OCI-LY1 (cell line): ENCODE measurements around the gene CLN6.
"Not testable (repeated sequence)": the region's sequence is repeated elsewhere in the genome, so short reads cannot be mapped to it uniquely, and the experiment has no call there.

Experiments
- H2AFZ ChIP-seq: fragments of 200-600 bp; sonication (generic), shearing (Covaris generic); 2 replicates; pipeline ENCODE4 v1.6.0; 2014; ENCODE audit warnings: antibody characterized with exemption, mild to moderate bottlenecking, low read length
- H3F3A ChIP-seq: fragments of 200-600 bp; sonication (generic), shearing (Covaris generic); 2 replicates; pipeline ENCODE4 v1.6.0; 2014; ENCODE audit warnings: mild to moderate bottlenecking, antibody characterized with exemption, low read length, moderate library complexity; ENCODE audit not compliant: insufficient read depth
- H3K27ac ChIP-seq: fragments of 200-600 bp; sonication (generic); 2 replicates; pipeline ENCODE4 v1.5.1; 2014; ENCODE audit warnings: low read length, mixed run types, mild to moderate bottlenecking, low read depth; ENCODE audit not compliant: poor library complexity, severe bottlenecking
- H3K27me3 ChIP-seq: fragments of 200-600 bp; sonication (generic); 2 replicates; pipeline ENCODE4 v1.6.0; 2014; ENCODE audit warnings: antibody characterized with exemption, mild to moderate bottlenecking, low read length, moderate library complexity; ENCODE audit not compliant: insufficient read depth
- H3K36me3 ChIP-seq: fragments of 200-600 bp; sonication (generic); 2 replicates; pipeline ENCODE4 v1.6.1; 2014; ENCODE audit warnings: mild to moderate bottlenecking, antibody characterized with exemption, low read length, moderate library complexity, mixed read lengths; ENCODE audit not compliant: insufficient read depth
- H3K4me1 ChIP-seq: fragments of 200-600 bp; sonication (generic); 2 replicates; pipeline ENCODE4 v1.5.1; 2014; ENCODE audit warnings: mild to moderate bottlenecking, low read length, moderate library complexity; ENCODE audit not compliant: insufficient read depth, severe bottlenecking
- H3K4me2 ChIP-seq: fragments of 200-600 bp; sonication (generic), shearing (Covaris generic); 2 replicates; pipeline ENCODE4 v1.6.1; 2014; ENCODE audit warnings: low read length
- H3K4me3 ChIP-seq: fragments of 200-600 bp; sonication (generic); 2 replicates; pipeline ENCODE4 v1.5.1; 2014; ENCODE audit warnings: low read length, low read depth, mild to moderate bottlenecking, mixed read lengths; ENCODE audit not compliant: poor library complexity, severe bottlenecking
- H3K79me2 ChIP-seq: fragments of 200-600 bp; shearing (Covaris generic); 2 replicates; pipeline ENCODE4 v1.6.1; 2016; ENCODE audit warnings: mixed run types, low read length, mixed read lengths; ENCODE audit not compliant: insufficient read depth
- H3K9ac ChIP-seq: fragments of 200-600 bp; sonication (generic), shearing (Covaris generic); 2 replicates; pipeline ENCODE4 v1.6.1; 2014; ENCODE audit warnings: mild to moderate bottlenecking, low read length, mixed read lengths
- H3K9me2 ChIP-seq: fragments of 200-600 bp; sonication (generic), shearing (Covaris generic); 2 replicates; pipeline ENCODE4 v1.6.1; 2014; ENCODE audit warnings: low read depth, mild to moderate bottlenecking, low read length, mixed read lengths
- H3K9me3 ChIP-seq: fragments of 200-600 bp; shearing (Covaris generic); 2 replicates; pipeline ENCODE4 v1.6.1; 2014; ENCODE audit warnings: low read length, mixed read lengths
- H4K20me1 ChIP-seq: fragments of 200-600 bp; sonication (generic), shearing (Covaris generic); 2 replicates; pipeline ENCODE4 v1.6.0; 2016; ENCODE audit warnings: mild to moderate bottlenecking, low read length; ENCODE audit not compliant: insufficient read depth
- EZH2 ChIP-seq: fragments of 200-600 bp; sonication (generic), shearing (Covaris generic); IDR thresholded peaks from 2 replicates; pipeline ENCODE4 v1.8.0; 2017; ENCODE audit warnings: borderline replicate concordance, mixed run types, mild to moderate bottlenecking, antibody characterized with exemption, low read length, moderate library complexity, mixed read lengths
- TF ChIP-seq, protein P1 (sequence below): fragments of 200-600 bp; sonication (generic), shearing (Covaris generic); IDR thresholded peaks from 2 replicates; pipeline ENCODE4 v1.5.1; 2017; ENCODE audit warnings: mild to moderate bottlenecking, antibody characterized with exemption, low read length, moderate library complexity, mixed read lengths

CLN6 gene

DNA sequence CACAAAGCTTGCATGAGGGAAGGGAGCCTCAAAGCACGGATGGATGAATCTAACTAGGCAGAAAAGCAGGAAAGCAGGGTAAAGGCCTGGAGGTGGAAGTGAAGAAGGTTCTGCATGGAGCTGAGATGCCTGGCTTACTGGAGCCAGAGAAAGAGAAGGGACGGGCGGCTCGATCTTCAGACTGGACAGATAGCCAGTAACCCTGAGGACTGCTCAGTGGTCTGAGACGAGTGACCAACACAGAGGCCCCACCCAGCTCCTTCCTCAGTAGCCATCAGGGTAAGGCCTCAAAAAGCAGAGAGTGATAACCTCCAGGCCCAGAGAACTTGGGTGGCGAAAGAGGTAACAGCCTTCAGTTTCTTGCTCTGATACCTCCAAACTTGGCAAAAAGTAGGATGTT lies 6.4 kb downstream of the CLN6 start:
- peaks cover 31% of the 10 kb centered on the region for H3K36me3 ChIP-seq
- peaks cover 31% of the 10 kb centered on the region for H3K4me1 ChIP-seq
- H3F3A ChIP-seq: no peaks in the 10 kb centered on the region
- H3K27ac ChIP-seq: no peak overlapping the region
- no peak overlapping the region for H3K4me2 ChIP-seq
- H3K9me3 ChIP-seq: no peaks in the 10 kb centered on the region
- H3K79me2 ChIP-seq: peaks cover 56% of the 10 kb centered on the region
- no peaks in the 10 kb centered on the region for H4K20me1 ChIP-seq
- no peak overlapping the region for H3K9ac ChIP-seq
- no peak overlapping the region for H3K4me3 ChIP-seq
- no peak overlapping the region for H2AFZ ChIP-seq
- H3K27me3 ChIP-seq: no peaks in the 10 kb centered on the region
- TF ChIP-seq EZH2: no peak
- TF ChIP-seq, protein P1, sequence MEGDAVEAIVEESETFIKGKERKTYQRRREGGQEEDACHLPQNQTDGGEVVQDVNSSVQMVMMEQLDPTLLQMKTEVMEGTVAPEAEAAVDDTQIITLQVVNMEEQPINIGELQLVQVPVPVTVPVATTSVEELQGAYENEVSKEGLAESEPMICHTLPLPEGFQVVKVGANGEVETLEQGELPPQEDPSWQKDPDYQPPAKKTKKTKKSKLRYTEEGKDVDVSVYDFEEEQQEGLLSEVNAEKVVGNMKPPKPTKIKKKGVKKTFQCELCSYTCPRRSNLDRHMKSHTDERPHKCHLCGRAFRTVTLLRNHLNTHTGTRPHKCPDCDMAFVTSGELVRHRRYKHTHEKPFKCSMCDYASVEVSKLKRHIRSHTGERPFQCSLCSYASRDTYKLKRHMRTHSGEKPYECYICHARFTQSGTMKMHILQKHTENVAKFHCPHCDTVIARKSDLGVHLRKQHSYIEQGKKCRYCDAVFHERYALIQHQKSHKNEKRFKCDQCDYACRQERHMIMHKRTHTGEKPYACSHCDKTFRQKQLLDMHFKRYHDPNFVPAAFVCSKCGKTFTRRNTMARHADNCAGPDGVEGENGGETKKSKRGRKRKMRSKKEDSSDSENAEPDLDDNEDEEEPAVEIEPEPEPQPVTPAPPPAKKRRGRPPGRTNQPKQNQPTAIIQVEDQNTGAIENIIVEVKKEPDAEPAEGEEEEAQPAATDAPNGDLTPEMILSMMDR: no peak
- H3K9me2 ChIP-seq: no peaks in the 10 kb centered on the region

- not testable (repeated sequence) for H3K9me2 ChIP-seq, H2AFZ ChIP-seq, H3K27me3 ChIP-seq, H3K27ac ChIP-seq, H3K4me2 ChIP-seq, H3F3A ChIP-seq, H3K9ac ChIP-seq, H3K4me3 ChIP-seq, H4K20me1 ChIP-seq, H3K9me3 ChIP-seq
- peaks cover 39% of the 10 kb centered on the region for H3K36me3 ChIP-seq
- peaks cover 55% of the 10 kb centered on the region for H3K79me2 ChIP-seq
- peaks cover 23% of the 10 kb centered on the region for H3K4me1 ChIP-seq
Measured at GRCh38 chr15:68222432-68222743, 7.1 kb downstream of the CLN6 start.

- not testable (repeated sequence) for H3K9ac ChIP-seq, H3K9me3 ChIP-seq, H3F3A ChIP-seq, H2AFZ ChIP-seq, H3K9me2 ChIP-seq, H3K27me3 ChIP-seq, H3K4me3 ChIP-seq, H4K20me1 ChIP-seq, H3K27ac ChIP-seq, H3K4me2 ChIP-seq
- peaks cover 52% of the 10 kb centered on the region for H3K79me2 ChIP-seq
- peaks cover 17% of the 10 kb centered on the region for H3K4me1 ChIP-seq
- H3K36me3 ChIP-seq: peaks cover 45% of the 10 kb centered on the region
Measured at GRCh38 chr15:68221530-68222431, 7.7 kb downstream of the CLN6 start.

GRCh38 chr15:68220967-68221366 lies 8.6 kb downstream of the CLN6 start:
- peaks cover 53% of the 10 kb centered on the region for H3K36me3 ChIP-seq
- peaks cover 15% of the 10 kb centered on the region for H3K4me1 ChIP-seq
- TF ChIP-seq EZH2: no peak
- TF ChIP-seq, protein P1: no peak
- no peaks in the 10 kb centered on the region for H3K9me2 ChIP-seq
- H3K9me3 ChIP-seq: no peaks in the 10 kb centered on the region
- no peak overlapping the region for H3K27ac ChIP-seq
- no peak overlapping the region for H3K4me3 ChIP-seq
- no peak overlapping the region for H3K9ac ChIP-seq
- H3F3A ChIP-seq: no peaks in the 10 kb centered on the region
- no peak overlapping the region for H2AFZ ChIP-seq
- no peak overlapping the region for H3K4me2 ChIP-seq
- H4K20me1 ChIP-seq: no peaks in the 10 kb centered on the region
- no peaks in the 10 kb centered on the region for H3K27me3 ChIP-seq
- H3K79me2 ChIP-seq: peaks cover 47% of the 10 kb centered on the region
